Fibroblast of pulmonary artery (primary cell): ENCODE results near the gene GOLGA2.
A peak's percentile ranks its signal among the peaks of the same experiment; 100 is the strongest.

ENCODE experiments used
- DNase-seq: peaks from one replicate; pipeline ENCODE4 v3.0.0-alpha.2; 2010; ENCODE audit warnings: low read depth
- H3K4me3 ChIP-seq: replicated peaks from 2 replicates; pipeline ENCODE4 v1.5.1; 2011; ENCODE audit warnings: low read depth, mild to moderate bottlenecking, control low read depth, low read length, moderate library complexity
- TF ChIP-seq, protein P1 (sequence below): IDR thresholded peaks from 2 replicates; pipeline ENCODE4 v1.5.1; 2011; ENCODE audit warnings: mild to moderate bottlenecking, control low read depth, low read length, inconsistent platforms; ENCODE audit errors: missing control alignments

The GOLGA2 gene

DNA sequence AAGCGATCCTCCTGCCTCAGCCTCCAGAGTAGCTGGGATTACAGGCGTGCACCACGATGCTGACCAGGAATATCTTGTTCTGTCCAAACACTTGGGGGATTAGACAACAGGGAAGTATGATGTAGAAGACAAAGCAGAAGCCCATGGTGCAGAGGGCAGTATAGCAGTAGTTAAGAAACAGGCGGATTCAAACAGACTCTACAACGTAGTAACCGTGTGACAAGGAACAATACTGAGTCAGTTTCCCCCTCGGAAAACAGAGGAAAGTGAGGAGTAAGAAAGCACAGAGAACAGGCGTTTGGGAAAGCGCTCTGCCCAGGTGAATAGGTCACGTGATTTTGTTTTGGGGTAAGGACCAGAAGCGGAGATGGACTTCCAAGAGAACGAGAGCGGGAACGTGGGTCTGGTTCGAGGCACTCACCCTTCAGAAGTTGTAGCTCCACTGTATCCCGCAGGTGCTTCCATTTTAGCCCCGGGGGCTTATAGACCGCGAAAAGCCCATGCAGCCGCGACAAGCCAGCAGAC, 46.1 kb upstream of the GOLGA2 start:
- DNase-seq, result no peak
- TF ChIP-seq, protein P1, sequence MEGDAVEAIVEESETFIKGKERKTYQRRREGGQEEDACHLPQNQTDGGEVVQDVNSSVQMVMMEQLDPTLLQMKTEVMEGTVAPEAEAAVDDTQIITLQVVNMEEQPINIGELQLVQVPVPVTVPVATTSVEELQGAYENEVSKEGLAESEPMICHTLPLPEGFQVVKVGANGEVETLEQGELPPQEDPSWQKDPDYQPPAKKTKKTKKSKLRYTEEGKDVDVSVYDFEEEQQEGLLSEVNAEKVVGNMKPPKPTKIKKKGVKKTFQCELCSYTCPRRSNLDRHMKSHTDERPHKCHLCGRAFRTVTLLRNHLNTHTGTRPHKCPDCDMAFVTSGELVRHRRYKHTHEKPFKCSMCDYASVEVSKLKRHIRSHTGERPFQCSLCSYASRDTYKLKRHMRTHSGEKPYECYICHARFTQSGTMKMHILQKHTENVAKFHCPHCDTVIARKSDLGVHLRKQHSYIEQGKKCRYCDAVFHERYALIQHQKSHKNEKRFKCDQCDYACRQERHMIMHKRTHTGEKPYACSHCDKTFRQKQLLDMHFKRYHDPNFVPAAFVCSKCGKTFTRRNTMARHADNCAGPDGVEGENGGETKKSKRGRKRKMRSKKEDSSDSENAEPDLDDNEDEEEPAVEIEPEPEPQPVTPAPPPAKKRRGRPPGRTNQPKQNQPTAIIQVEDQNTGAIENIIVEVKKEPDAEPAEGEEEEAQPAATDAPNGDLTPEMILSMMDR, result no peak
- H3K4me3 ChIP-seq, result peak overlapping the region; percentile 83

DNA sequence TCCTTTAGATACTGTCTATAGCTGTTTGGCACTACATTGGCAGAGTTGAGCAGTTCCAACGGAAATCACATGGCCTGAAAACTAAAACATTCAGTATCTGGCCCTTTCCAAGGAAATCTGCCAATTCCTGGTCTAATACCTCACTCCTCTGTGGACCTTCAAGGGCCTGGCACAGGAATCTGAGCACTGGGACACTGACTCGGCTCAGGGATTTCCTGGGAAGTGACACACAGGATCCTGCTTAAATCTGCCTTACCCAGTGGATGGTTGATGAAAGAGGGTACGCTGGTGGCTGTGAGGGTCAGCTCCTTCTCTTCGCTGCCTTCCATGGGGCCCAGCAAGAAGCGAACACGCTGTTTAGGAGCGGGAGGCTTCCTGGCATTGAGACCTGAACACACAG, 45.5 kb upstream of the GOLGA2 start:
- DNase-seq, result no peak
- peak overlapping the region; percentile 83 for H3K4me3 ChIP-seq
- TF ChIP-seq, protein P1, result no peak

DNA sequence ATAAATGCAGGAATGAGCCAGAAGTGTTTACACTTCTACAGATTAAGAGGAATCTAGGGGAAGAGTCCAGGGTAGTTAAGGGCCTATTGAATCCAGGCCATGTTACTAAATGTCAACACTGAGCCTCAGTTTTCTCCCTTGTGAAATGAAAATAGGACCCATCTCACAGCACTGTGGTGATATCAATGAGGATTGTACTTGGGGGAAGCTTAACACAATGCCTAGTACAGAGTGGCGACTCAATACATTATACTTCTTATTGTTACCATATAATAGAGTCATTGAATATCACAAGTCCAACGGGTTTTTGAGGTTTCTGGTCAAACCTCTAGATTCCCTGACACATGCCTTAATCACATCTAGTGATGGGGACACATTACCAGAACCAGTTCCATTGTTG, 41.8 kb upstream of the GOLGA2 start:
- H3K4me3 ChIP-seq, result no peak overlapping the region
- TF ChIP-seq, protein P1, result no peak
- DNase-seq, result no peak

DNA sequence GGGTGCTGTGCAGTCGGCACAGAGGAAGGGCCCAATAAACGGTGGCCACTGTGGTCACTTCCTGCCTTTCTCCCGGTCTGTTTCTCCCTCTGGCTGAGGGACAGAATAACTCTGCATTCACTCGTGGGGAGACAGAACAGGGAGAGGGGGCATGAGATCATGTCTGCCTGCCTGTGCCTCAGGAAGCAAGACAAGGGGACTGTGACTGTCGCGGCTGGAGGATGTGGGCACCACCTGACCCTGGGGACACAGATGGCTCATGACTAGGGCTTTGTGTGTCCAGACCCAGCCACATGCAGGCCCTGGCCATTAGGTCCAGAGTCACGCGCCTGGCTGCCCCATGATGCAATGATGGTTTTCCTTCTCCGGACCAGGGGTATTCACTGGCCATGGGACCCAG, 40.6 kb upstream of the GOLGA2 start:
- no peak for DNase-seq
- no peak overlapping the region for H3K4me3 ChIP-seq
- TF ChIP-seq, protein P1, result no peak

DNA sequence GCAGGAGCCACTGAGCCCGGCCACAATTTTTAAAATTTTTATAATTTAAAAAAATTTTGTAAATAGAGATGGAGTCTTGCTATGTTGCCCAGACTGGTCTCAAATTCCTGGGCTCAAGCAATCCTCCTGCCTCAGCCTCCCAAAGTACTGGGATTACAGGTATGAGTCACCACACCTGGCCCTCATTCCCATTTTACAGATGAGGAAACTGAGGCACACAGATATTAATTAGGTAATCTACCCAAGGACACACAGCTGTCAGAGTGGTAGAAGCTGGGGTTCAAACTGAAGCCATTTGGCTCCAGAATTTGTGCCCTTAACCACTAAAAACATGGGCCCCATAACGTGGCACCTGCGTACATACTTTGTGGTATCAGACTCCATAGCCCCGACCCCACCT, 38.9 kb upstream of the GOLGA2 start:
- DNase-seq, result no peak
- H3K4me3 ChIP-seq, result no peak overlapping the region
- TF ChIP-seq, protein P1, result no peak

DNA sequence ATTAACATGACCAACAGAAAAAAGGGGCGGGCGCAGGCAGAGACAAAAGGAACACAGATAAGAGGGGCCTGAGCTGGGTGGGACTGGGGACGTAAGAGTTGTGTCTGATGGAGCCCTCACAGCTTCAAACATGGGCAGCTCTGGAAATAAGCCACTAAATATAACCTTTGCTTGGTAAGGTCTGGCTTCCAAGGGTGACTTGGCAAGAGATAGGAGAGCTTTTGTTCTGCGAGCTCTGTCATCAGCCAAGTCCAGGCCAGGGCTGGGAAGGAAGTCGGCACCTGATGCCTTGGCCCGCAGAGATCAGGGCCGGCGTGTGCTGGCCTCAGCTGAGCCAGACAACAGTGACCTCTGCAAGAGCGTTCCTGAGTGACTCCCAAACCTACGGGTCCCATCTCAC, 34.7 kb upstream of the GOLGA2 start:
- no peak overlapping the region for H3K4me3 ChIP-seq
- TF ChIP-seq, protein P1, result no peak

DNA sequence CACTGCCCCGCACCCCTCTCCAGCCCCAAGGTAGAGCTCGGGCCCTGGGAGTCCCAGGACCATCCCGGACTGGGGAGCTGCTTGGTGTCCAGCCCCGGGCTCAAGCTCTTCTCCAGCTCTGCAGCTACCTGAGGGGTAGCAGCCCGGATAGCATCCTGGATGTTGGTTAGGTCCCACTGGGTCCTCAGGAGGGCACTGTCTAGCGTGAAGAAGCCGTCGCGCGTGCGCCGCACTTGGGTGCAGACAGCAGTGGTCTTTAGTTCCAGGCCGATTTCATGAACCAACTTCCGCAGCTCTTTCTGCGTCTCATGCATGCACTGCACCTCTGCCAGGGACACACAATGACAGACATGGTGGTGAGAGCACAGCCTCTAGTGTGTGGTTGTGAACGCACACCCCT, 33.7 kb upstream of the GOLGA2 start:
- DNase-seq, result no peak
- no peak overlapping the region for H3K4me3 ChIP-seq
- TF ChIP-seq, protein P1, result no peak

More for the DNA sequence above, 34.7 kb upstream of the GOLGA2 start:
- no peak for DNase-seq
